ENCODE results near the gene IFIT3.

DNA sequence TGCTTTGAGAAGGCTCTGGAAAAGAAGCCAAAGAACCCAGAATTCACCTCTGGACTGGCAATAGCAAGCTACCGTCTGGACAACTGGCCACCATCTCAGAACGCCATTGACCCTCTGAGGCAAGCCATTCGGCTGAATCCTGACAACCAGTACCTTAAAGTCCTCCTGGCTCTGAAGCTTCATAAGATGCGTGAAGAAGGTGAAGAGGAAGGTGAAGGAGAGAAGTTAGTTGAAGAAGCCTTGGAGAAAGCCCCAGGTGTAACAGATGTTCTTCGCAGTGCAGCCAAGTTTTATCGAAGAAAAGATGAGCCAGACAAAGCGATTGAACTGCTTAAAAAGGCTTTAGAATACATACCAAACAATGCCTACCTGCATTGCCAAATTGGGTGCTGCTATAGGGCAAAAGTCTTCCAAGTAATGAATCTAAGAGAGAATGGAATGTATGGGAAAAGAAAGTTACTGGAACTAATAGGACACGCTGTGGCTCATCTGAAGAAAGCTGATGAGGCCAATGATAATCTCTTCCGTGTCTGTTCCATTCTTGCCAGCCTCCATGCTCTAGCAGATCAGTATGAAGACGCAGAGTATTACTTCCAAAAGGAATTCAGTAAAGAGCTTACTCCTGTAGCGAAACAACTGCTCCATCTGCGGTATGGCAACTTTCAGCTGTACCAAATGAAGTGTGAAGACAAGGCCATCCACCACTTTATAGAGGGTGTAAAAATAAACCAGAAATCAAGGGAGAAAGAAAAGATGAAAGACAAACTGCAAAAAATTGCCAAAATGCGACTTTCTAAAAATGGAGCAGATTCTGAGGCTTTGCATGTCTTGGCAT, 21.1 kb upstream of the IFIT3 start:
- TF ChIP-seq CEBPB (IDR thresholded peaks at IDR 0.05) (no peak), TAF1 (IDR thresholded peaks at IDR 0.05; ENCODE audit: low read depth) (no peak), EP300 (IDR thresholded peaks at IDR 0.05; ENCODE audit: borderline replicate concordance) (no peak), NFIC (IDR thresholded peaks at IDR 0.05) (no peak), TCF12 (IDR thresholded peaks at IDR 0.05; ENCODE audit: low read depth) (no peak)

Data from Ishikawa (cell line).